Femur (tissue), 1 donor: ENCODE results near the gene CDK12.
A peak's percentile ranks its signal among the peaks of the same experiment; 100 is the strongest.

Experiments used
- DNase-seq: peaks from one replicate; pipeline ENCODE4 v3.0.0-alpha.2; 2017

The CDK12 gene

DNA sequence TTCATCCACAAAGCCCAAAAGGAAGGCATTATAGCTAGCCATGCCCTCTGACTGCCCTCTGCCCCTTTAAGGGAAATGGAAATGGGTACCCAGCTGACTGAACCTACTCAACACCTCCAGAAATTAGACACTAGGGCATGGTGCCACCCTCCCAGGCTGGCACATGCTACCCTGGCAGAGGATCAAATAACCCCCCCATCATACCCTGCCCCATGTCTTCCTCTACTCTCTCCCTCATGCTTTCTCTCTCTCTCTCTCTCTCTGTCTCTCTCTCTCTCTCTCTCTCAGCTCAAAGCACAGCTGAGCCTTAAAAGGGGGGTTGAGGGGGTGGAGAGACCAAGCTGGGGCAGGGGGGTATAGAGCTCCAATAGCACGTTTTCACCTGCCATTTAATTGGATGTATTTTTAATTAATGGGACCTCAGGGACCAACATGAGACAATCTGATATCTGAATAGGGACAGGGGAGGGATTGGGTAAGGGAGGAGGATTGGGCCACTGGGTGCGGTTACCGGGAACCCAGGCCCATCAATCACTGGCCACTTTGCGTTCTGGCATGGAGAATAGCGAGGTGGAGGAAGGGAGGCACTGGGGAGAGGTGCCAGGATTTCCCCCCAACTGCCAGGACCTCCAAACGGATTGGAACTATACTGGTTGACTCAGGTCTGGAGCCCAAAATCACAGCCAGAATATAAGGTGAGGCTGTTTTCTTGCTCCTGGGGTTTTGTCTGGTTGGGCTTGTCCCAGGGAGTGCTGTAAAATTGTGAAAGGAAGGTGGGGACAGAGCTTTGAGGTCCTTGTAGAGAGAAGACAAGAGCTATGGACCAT is 88.7 kb downstream of the CDK12 start:
- no peak for DNase-seq

DNA sequence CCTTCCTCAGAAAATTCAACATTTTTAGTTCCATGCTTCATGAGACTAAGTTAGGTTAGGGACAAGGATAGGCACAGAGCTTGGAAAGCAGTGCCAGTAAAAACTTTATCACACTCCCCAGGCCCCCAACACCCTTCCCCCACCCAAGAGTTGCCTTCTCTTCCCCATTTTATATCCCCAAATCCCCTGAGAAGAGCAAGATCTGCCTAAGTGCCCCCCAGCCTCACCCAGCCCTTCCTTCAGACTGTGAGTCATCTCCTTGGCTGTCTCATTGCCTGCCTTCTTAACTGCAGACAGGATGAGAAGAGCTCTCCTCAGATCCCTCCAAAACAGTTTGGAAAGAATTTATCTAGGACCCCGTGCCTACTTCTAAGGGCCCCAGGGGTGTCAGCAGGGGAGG is 90.6 kb downstream of the CDK12 start:
- DNase-seq = no peak

DNA sequence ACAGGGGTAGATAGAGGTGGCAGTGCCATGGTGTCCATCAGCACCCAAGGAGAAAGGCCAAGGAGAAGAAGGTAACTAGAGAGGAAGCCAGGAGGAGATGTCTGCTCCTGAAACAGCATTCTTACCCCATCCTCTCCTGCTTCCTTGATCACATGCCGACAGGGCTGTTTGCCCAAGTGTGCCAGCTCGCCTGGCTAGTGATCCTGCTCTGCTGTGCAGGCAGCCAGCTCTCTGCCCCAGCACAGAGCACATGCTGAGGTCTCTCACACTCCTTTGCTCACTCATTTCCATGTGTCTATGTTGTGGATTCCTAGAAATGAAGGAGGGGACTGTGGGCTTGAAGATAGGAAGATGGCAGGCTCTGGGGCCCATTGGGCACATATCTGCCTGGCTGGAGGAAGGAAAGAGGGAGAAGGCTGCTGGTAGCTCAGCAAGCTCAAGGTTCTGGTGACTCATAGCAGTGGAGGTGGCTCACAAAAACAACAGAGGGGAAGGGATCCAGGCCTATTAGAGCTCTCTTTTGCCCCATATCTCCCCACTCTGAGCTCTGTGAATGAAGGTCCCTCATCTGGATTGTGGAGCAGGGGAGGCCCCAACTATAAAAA is 92.2 kb downstream of the CDK12 start:
- no peak for DNase-seq

DNA sequence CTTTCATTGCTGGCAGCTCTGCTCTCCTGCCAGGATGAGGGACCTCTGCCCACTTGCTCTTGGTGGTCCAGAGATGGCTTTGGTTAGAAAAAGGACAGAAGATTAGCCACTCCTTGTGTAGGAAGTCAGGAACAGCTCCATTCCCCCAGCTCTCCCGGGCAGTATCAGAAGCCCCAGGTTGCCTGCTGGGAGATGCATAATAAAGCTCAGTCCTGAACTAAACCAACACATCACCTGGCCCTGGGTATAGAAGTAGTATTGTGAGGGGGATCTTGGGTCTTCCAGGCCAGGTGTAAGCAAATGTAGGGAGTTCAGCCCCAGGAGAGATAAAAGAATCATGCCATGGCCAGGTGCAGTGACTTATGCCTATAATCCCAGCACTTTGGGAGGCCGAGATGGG is 94.1 kb downstream of the CDK12 start:
- no peak for DNase-seq

DNA sequence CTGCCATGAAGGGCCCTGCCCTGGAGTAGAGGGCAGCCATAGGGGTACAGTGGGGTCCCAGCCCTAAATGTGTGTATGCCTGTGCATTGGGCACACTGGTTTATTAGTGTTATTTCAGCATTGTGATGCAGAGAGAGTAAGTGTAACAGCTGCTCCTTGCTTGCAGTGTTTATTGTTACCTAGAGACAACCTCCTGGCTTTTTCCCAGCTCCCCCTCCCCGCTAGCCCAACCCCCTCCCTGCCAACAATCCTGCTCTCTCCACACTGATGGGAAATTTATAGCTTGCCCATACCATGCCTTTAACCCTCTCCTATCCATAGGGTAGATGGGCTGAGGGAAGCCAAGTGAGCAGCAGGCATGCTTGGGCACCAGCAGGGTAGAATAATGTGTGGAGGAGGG is 95.1 kb downstream of the CDK12 start:
- peak; percentile 53 for DNase-seq

DNA sequence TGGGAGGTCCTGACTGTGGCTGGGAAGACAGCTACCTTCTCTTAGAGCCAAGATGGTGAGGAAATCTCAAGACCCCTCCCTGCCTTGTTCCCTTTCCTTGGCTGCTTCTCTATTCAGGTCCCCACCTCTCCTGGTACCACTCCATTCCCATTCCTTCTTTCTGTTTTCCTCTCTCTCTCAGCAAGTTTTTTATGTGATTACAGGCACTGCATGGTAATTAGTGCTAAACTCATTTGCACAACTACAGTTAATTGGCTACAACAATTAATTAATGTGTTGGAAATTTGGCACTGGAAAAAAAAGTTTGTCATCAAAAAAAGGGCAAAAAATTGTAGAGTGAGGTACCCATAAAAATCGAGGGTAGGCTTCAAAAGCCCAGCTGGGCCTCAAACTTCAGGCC is 101.1 kb downstream of the CDK12 start:
- no peak for DNase-seq

DNA sequence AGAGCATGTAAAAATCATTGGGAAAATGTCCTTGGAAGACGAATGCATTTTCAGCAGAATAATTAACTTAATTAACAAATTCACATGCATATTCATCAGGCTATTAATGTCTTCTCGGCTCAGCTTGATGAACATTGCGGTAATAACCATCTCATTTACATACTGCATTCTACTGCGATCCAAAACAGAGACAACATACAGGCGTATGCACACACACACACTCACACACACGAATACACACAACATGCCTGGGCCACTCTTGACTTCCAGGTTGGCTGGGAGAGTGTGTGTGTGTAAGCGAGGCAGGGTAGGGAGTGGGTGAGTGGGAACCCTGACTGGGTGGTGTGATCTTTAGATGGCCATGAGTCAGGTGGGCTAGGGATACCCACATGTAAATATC is 101.7 kb downstream of the CDK12 start:
- no peak for DNase-seq

DNA sequence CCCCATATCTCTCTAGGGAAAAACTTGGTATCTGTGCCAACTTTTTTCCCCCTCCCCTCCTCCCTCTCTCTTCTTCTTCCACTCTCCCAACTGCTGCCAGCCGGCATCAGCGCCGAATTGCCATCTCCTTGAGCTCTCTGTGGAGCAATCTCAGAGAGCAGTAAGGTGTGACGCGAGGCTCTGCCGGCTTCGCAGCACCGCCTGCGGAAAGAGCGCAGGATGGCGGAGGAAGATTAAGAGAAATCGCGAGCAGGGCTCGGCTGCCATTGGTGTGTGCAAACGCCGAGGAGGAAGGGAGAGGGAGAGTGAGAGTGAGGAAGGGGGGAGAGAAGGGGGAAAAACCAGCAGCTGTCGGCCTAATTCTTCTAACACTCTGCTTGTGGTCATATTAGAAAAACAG is 102.2 kb downstream of the CDK12 start:
- DNase-seq = peak; percentile 28

DNA sequence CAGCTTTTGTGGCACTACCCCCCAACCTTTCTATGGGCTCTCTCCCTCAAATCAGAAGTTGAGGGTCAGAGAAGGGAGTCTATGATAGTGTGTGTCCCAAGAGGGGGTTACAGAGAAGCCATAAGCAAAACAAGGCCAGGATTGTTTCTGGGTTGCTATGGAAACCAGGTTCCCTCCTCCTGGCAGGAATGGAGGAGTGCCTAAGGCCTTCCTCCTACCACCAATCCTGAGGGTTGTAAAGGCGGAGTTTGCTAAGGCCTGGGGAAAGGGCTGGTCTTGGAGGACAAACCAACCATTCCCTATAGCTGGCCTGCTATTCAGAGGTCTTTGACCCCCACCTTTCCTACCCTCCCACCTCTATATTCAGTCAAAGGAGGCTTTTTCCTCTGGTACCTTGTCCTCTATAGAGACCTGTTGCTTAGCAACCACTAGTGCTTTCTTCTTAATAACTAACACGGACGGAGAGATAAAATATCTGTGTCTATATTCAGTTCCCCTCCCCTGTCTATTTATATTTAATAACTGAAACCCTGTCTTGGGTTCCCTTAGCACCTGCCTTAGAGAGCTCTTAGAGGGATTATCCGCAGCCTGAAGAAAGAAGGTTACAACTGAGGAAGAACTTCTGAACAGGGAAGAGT is 103.0 kb downstream of the CDK12 start:
- DNase-seq = no peak

DNA sequence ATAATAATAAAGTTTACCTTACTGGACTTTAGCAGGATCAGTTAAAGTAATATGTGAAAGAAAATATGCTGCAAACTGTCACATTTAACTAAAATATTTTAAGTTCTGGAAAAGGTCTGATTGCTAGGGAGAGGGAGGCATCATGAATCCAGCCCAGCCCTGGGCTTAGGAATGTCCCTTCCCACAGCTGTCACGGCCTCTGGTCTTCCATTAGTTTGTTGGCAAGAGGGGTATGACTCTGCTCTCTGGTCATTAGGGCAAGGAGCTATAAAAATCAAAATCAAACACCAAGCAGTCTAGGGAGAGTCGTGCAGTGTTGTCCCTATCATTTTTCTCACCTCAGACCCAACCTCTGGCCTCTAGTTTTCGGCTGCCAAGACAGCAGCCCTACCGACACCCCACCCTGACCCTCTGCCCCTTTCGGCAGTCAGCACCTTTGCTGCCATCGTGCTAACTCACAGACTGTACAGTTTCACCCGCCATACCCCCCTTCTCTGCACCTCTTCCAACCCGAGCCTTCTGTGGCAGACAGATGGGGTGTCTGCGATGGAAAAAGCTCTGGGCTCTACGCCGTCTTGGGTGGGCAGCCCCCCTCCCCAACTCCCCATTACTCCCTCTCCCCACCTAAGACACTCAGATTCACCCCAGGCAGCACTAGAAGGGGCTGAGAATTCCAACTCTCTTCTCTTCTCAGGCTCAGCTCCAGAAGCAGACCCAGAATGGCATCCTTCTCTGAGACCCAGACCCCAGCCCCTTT is 105.0 kb downstream of the CDK12 start:
- no peak for DNase-seq

DNA sequence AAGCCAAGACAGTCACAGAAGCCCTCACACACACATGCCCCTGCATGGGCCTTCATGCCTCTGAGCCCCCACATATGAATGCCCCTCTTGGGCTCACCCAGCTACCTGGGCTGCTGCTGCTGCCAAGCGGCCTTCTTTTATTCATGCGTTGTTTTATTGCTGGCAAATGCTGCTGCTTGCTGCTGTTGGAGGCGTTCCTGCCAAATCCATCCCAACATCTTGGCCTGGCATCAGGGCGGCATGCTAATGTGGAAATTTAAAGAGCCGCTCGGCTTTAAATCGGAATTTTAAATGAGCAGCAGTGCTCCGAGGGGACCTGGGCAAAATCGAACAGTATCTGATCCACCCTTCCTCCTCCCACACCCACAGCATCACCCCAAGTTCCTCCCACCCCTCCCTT is 107.4 kb downstream of the CDK12 start:
- DNase-seq = peak; percentile 30

DNA sequence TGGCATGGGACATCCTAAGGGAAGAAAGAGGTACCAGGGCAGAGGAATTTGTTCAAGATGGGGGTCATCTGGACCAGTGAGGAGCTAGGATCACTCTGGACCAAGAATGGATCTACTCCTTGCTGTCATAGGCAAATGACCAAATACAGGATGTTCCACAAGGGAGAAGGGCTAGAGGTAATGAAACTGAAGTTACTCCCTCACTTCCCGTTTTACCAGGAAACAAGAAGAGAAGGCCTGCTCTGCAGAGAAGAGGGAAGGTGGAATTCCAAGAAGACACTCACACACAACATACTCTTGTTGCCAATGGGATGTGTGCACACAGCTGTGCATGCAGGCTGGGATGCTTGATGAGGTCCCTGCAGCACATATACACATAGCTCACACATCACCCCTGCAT is 107.8 kb downstream of the CDK12 start:
- no peak for DNase-seq

DNA sequence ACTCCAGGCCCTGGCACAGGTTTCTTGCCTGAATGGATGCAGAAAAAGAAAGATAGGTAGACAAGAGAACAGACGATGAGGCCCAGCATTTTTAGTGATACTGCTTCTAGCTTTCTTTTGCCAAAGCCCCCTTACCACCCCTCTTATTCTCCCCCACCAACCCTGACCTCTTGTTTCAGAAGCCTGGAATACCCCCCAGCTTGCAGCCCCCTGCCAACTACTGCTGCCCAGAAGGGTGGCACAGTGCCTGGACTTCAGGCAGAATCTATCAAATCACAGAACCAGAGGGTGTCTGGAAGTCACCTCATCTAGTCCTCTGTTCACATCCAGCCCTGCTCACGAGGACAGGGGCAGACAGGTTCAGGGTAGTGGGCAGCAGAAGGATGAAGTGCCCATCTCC is 110.8 kb downstream of the CDK12 start:
- DNase-seq = no peak

DNA sequence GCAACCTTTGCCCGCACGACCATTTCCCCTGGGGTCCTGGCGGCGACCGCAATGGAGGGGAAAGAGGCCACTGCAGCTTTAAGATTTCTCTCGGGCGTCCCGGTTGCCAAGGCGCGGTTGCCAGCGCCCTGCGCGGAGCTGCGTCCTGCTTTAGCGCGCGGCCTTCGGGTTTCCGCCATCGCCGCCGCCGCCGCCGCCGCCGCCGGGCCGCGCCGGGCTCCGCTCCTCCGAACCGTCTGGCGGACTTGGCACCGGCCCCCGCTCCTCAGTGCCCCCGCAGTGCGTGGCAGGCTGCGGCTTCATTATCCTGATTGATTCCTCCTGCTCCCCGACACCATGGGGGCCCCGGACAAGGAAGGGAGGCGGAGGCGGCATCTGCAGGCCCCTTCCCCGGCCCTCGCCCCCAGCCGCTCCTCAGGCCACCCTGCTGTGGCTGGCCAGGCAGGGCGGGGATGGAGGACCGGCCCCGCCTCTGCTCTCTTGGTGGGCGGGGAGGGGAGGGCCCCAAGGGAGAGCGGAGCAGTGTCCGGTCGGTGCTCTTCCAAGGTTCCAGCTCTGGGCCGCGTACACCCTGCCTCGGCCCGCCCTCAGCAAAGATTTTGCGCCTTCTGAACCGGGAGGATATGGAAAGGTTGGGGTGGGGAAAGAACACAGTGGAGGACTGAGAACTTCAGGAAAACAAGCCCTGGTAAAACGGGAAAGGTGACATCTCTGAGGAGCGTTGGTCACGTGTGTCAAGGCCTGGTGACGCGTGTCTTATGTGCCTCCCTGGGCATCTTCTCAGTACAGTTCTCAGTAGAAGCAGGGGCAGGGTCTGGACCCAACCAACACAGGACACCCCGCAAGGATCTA is 112.4 kb downstream of the CDK12 start:
- peak; percentile 80 for DNase-seq

DNA sequence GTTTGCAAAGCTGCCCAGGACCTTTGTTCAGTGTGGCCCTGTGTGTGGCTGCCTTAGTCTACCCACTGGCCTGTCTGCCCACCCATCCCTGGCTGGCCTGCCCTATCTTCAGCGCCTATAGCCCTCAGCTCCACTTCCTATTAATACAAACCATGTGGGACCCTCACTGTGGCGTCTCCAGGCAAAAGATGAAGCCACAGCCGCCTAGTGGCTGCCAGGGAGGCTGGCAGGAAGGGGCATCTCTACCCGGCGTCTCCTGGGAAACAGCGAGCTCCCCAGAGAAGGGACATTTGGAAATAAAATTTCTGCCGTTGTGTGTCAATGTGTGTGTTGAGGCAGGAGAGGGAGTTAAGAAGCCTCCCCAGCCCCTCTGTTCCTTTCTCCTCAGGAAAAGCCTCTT is 114.9 kb downstream of the CDK12 start:
- DNase-seq = no peak

DNA sequence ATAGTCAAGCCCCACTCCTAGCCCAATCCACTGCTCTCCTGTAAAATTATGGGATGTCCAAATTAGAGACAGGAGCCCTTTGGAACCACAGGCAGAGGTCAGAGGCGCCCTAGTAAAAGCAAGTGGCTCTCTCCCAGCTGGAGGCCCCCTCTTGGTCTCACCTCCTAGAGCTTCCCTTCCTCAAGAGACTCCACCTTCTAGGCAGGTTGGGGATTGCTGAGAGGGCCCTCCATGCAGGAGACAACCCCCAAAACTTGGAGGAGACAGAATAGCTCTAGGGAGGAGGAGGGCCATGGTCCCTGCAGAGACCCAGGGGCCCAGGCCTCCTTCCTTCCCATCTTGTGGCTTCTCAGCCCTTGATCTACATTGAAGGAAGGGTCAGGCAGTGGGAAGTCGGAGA is 117.0 kb downstream of the CDK12 start:
- DNase-seq = no peak

DNA sequence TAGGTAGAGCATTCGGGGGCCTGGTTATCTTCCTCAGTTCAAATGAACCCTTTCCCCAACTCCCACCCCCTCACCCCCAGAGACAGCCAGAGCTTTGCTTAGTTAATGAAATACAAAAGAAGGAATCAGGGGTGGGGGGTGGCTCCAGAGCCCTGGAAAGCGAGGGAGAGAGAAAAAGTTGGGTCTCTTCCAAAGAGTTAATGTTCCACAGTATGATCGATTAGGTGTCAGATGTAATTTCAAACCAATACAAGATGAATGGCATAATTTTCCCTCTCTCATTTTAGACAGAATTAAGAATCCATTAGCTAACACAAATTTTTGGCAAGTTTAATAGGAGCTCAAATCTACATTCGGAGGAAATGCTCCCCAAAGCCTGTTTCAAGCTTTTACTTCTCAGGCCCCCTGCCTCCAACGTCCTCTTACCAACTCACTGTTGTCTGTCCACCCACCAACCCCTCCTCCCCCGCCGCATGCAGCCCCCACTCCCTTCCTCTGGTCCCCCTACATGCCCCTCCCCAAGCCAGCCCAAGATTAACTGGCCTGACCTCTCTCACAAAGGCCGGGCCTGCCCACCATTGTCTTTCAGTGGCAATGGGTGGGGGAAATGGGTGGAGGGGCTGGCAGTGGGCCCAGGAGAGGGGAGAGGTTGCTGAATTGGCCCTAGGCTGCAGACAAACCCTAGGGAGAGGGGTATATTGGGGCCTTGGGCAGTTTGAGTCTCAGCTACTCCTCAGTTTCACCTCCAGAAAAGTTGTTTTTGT is 118.2 kb downstream of the CDK12 start:
- peak; percentile 36 for DNase-seq

DNA sequence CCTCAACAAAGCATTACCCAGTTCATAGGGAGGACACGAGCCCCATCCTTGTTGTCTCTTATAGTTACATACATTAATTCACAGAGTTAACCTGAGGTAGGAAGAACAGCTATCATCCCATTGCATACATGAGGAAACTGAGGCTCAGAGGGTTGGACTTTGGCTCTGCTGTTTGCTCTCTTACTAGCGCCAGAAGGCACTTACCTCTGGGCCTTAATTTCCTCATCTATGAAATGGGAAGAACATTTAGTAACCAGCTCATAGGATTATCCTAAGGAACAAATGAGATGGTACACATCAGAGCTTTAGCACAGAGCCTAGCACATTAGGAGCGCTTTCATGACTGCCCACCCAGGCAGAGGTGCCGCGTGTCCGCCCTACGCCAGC is 118.8 kb downstream of the CDK12 start:
- DNase-seq = no peak

DNA sequence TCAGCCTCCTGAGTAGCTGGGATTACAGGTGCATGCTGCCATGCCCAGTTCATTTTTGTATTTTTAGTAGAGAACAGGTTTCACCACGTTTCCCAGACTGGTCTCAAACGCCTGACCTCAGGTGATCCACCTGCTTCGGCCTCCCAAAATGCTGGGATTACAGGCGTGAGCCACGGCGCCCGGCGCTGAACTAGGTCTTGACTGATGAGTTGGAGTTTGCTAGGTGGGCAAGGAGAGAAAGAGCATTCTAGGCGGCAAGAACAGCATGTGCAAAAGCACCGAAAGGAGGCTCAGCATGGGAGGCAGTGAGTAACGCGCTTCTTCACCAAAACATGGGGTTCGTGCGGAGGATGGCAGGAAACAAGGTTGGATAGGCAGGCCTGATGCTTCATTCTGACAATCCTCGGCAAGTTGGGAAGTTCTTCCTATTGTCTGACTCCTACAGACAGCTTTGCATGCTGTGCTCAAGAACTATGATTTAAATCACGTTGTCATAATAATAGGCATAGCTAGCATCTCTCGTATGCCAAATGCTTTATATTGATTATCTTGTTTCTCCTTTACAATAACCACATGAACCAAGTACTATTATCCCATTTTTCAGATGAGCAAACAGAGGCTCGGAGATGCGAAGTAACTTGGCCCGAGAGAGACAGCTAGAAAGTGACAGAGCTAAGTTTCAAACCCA is 119.9 kb downstream of the CDK12 start:
- DNase-seq = no peak

DNA sequence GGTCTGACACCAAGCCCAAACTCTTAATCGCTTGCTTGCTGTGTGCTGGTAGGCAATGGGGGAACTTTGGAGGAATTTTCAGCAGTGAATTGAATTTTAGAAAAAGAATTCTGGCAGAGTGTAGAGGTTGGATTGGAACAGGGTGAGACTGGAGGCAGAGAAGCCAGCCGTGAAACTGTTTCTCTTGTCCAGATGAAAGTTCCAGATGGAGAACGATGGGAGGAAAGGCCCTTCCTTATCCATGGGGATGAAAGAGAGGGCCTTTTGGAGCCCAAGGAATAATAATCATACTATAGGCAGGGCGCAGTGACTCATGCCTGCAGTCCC is 120.4 kb downstream of the CDK12 start:
- DNase-seq = no peak

DNA sequence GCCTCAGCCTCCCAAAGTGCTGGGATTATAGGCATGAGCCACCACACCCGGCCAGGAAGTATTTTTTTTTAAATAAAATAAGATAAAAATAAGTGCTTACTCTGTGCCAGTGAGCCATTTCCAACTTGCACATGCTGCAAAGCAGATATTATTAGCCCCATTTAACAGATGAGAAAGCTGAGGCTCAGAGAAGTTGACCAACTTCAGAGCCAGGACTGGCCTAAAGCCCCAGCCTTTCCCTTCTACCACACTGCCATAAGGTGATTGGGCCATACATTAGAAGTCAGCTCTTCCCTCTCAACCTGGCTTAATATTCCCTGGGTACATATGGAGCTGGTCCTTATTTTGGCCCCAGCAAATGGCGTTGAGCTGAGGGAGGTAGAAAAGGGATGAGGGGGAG is 121.4 kb downstream of the CDK12 start:
- peak; percentile 5 for DNase-seq
